HG02610 (cell line): ENCODE data around the gene SLC27A5.
"Not testable (repeated sequence)": the region's sequence is repeated elsewhere in the genome, so short reads cannot be mapped to it uniquely, and the experiment has no call there.

Source experiments
- ATAC-seq: cut with Tn5 transposase; IDR thresholded peaks from one replicate; pipeline ENCODE4 v1.9.1; 2021; ENCODE audit warnings: mild to moderate bottlenecking, moderate library complexity; ENCODE audit not compliant: unreplicated experiment

The SLC27A5 gene

GRCh38 chr19:58499021-58499927, 12.5 kb downstream of the SLC27A5 start:
- ATAC-seq, result peak; percentile 92

DNA sequence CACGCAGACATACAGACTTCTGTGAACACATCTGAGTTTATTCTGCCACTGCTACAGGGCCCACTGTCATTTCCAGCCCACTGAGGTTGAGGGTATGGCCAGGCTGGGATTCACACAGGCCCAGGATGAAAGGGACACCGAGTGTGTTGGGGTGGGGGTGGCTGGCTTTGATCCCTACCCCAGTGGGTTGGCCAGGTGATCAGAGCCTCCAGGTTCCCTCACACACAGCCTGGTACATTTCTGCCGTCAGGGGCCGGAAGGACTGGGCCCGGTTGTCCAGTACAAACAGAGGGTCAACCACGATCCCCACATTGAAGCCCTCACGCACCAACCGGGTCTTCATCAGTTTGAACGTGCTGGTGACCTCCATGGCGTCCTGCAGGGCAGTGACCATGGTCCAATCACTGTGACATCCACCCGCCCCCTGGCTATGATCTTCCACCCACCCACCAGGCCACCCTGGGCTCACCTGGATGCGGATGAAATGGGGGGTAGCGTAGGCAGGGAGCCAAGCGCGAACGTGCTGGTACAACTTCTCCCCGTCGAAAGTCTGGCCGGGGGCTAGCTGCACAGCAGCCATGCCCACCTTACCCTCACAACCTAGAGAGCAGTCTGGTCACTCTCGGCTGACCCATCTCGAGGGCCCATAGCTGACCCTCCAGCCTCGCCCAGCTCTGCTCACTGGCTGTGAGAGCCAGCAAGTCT, 13.3 kb downstream of the SLC27A5 start:
- no peak for ATAC-seq

DNA sequence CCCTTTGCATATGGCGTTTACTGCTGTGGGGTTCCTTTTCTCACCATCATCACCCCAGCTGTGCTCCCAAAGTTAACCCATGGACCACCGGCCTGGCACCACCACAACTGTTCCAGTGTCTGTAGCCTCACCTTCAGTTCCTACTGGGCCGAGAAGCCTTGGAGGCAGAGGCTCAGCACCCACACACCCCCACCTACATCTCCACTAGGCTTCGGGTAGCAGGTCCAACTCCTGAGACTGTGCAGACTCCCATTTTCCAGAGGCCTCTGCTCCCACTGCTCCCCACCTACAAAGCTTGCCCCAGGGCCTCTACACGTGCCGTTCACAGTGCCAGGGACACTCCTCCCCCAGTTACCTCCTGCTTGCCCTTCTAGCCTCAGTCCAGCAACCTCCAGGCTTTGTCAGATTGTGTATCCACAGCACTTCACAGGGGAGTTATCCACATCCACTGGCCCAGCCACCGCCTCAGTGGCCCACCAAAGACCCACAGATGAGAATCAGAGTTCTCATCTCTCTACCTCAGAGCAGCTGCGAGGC, 14.1 kb downstream of the SLC27A5 start:
- ATAC-seq, result no peak

- ATAC-seq, result no peak
These were observed 19.5 kb downstream of the SLC27A5 start for GRCh38 chr19:58492265-58492664.

DNA sequence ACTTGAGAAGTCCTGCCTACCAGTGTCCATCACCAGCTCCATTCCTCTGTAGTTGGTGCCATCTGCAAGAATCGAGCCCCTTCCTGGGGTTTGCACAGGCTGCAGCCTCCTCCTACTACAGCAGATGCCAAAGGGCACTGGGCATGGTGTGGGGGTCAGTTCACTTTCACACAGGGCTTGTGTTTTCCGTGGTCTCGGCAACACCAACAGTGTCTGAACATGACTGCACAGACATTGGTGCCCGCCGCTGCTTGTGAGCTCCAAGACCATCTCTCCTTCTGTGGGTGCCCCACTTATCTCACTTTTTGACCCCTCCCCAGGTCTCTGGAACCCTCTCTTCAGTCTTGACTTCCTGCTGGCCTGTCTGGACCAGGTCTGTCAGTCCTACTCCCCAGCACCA, 20.4 kb downstream of the SLC27A5 start:
- no peak for ATAC-seq

- not testable (repeated sequence) for ATAC-seq
These were observed 27.4 kb downstream of the SLC27A5 start for GRCh38 chr19:58484349-58484748.

DNA sequence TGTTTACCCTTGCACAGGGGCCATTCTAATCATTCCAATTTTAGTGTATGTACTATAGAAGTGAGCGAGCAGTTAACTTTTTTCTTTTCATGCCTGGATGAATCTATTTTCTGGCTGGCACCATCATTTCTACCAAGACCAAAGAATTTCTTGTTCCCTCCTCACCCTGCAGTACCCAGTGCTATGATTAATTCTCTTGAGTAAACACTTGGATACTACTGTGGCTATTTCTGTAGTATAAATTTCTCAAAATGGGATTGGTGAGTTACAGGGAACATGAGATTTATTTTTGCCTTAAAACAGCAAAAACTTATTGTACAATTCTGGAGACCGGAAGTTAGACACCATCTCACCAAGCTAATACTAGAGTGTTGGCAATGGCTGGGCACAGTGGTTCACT, 28.0 kb downstream of the SLC27A5 start:
- no peak for ATAC-seq

- no peak for ATAC-seq
These were observed 29.4 kb downstream of the SLC27A5 start for GRCh38 chr19:58482372-58482771.

DNA sequence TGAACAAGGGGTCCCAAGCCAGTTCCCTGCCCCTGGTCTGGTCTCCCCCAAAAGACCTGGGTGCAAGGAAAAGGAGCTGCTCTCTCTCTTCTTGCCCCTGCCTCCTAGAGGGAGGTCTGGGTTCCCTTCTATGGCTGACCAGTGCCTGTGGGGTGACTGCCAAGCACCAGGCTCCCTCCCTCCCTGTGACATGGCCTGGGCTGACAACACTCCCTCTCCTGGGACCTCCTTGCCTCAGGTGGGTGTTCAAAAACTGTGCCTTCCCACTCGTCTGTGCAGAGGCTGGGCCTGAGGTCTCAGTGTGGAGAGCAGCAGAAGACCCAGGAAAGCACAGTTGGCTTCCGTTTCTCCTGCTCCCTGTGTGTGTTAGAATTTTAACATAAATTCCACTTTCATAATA, 31.0 kb downstream of the SLC27A5 start:
- no peak for ATAC-seq

DNA sequence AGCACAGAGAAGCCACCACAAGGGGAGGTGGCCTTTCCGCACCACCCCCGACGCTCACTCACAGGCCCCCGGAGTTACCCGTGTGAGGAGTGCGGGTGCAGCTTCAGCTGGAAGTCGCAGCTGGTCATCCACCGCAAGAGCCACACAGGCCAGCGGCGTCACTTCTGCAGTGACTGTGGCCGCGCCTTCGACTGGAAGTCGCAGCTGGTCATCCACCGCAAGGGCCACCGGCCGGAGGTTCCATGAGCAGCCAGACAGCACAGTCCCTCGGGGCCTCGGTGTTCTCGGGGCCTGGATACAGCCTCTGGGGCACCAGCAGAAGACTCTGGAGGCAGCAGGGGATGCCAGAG, 31.3 kb downstream of the SLC27A5 start:
- no peak for ATAC-seq

- no peak for ATAC-seq
These were observed 31.9 kb downstream of the SLC27A5 start for GRCh38 chr19:58479736-58480480.

- ATAC-seq, result no peak
These were observed 32.5 kb downstream of the SLC27A5 start for GRCh38 chr19:58479303-58479702.

- no peak for ATAC-seq
These were observed 33.9 kb downstream of the SLC27A5 start for GRCh38 chr19:58477871-58478270.

GRCh38 chr19:58477130-58477529, 34.7 kb downstream of the SLC27A5 start:
- no peak for ATAC-seq

- ATAC-seq, result no peak
These were observed 35.2 kb downstream of the SLC27A5 start for GRCh38 chr19:58476498-58477015.

DNA sequence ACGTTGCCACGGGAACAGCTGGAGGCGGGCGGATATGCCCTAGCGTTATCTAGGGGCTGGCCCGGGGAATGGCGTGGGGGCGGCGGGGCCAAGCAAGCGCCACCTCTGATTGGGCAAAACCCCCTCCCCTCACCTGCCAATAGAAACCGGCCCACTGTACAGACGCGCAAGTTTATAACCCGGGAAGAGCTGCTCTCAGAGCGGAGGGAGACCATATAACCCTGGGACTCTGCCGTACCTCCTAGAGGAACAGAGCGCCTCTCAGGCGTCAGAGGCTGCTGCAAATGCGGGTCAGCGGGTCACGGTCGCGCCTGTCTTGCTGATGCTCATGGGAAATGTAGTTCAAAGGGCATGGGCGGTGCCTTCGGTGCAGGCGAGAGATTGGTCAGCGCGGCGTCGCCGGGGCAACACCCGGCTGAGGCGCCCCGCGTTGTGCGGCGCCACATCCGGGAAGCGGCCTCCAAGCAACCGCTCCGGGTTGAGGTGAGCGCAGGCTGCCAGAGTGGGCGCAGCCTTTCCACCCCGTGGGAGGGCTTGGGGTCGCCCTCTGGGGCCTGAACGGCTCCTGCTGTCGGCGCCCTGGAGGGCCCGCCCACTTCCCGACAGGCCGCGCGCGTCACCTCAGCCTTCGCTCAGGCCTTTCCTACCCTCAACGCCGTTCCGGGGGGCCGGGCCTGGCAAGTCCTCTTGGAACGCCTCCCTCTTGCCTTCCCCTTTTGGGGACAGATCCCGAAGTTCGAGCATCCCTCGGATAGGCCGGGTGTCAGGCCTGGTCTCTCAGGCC, 35.9 kb downstream of the SLC27A5 start, which contains the start of gene ZNF446:
TSS of gene ZNF446 (plus strand) at position 639 of the 784 bp plus-strand sequence. CDS start 867 bp downstream, outside the sequence.
- ATAC-seq, result peak; percentile 78

DNA sequence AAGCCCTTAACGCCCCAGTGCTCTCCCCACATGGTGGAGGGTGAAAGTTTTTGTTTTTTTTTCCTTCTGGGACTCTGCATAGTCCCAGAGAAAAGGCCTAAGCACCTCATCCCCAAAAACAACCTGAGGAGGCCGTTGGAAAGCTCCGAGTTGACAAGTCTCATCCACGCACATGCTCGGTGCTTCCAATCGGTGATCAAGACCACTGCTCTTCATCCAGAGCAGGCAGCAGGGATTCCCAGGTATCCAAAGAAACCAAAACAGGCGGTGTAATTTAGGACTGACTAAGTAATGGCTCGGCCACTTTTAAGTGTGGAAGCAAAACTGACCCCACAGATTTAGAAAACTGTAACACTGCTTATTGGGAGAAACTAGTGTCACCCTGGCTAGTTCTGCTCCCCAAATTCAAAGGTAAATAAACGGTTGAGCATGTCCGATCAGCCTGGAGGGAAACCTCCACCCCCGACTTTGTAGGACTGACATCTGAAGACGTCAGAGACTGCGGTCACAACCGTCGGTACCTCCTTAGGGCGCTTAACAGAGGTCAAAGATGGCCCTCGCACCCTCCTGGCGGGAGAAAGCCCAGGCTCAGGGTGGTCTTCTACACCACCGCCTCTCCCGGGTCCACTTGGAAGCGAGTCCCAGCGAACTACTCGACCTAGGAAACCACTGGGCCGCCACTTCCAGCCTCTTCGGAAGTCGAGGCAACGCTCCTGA, 36.6 kb downstream of the SLC27A5 start:
- ATAC-seq, result no peak

- ATAC-seq, result no peak
These were observed 37.3 kb downstream of the SLC27A5 start for GRCh38 chr19:58474291-58474996.

DNA sequence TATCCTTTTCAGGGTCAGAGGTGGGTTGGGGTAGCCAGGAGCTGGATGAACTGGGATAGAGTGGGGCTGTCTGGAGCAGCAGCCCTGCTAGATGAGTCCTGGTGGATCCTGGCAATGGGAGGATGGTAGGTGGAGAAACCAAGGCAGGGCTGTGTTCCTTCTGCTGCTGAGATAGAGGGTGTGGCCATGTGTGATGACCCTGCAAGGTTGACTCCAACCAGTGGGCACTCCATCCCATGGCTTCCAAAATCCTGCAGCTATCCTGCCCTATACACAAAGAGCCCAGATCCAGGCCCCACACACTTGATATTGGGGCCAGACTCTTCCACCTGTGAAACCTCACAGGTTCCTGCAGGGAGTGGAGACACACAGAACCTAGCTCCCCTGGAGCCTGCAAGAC, 38.0 kb downstream of the SLC27A5 start:
- ATAC-seq, result no peak
